Stomach (tissue), 4 donors: ENCODE data around the gene CAPZB.

Experiments
- EP300 ChIP-seq: sonication (generic); formaldehyde crosslinking; IDR thresholded peaks from one replicate; pipeline ENCODE4 v1.6.1; 2017; ENCODE audit warnings: antibody characterized with exemption
- POLR2A ChIP-seq, 4 donors: fragments of 450-650 bp; IDR thresholded peaks; one replicate each; pipeline ENCODE4 v1.6.1; 2016; ENCODE audit warnings: antibody characterized with exemption in 4 of 4, control low read depth in 2 of 4, mild to moderate bottlenecking in 1 of 4, moderate library complexity in 1 of 4
- POLR2AphosphoS5 ChIP-seq, 3 donors: sonication (generic); formaldehyde crosslinking; IDR thresholded peaks; one replicate each; pipeline ENCODE4 v1.6.1; 2016; ENCODE audit warnings: antibody characterized with exemption in 3 of 3
- TF ChIP-seq, protein P1 (sequence below), 7 experiments: fragments of 450-650 bp in 4 of 7; fragments of 200-600 bp in 3 of 7; sonication (generic) in 3 of 7; IDR thresholded peaks; one replicate each; pipeline ENCODE4 v1.5.1; 2016 to 2019; ENCODE audit warnings: antibody characterized with exemption in 7 of 7, control low read depth in 2 of 7, mild to moderate bottlenecking in 1 of 7

DNA sequence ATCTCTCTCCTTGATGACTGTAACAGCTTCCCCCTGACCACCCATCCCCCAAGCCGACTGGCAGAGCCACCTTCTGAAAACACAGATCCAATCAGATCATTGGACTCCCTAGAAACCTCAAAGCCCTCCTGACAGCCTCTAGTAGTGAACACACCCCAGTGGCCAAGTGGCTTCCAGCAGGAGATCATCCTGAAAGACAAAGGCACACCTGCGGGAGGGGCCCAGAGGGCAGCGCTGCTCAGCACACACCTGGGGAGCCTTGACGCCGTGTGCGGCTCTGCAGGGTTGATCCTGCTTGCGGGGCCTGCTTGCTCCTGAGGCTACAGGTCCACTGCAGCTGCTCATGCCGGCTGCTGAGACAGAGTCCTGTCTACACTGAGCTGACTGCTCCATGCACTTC is 131.7 kb downstream of the CAPZB start:
- TF ChIP-seq, protein P1, sequence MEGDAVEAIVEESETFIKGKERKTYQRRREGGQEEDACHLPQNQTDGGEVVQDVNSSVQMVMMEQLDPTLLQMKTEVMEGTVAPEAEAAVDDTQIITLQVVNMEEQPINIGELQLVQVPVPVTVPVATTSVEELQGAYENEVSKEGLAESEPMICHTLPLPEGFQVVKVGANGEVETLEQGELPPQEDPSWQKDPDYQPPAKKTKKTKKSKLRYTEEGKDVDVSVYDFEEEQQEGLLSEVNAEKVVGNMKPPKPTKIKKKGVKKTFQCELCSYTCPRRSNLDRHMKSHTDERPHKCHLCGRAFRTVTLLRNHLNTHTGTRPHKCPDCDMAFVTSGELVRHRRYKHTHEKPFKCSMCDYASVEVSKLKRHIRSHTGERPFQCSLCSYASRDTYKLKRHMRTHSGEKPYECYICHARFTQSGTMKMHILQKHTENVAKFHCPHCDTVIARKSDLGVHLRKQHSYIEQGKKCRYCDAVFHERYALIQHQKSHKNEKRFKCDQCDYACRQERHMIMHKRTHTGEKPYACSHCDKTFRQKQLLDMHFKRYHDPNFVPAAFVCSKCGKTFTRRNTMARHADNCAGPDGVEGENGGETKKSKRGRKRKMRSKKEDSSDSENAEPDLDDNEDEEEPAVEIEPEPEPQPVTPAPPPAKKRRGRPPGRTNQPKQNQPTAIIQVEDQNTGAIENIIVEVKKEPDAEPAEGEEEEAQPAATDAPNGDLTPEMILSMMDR (IDR thresholded peaks at IDR 0.05): no peak
- TF ChIP-seq POLR2A (IDR thresholded peaks at IDR 0.05) (no peak), EP300 (no peak), POLR2AphosphoS5 (IDR thresholded peaks at IDR 0.05) (no peak)
